Activated naive CD4-positive, alpha-beta T cell treated with anti-CD3 and anti-CD28 coated beads, Interleukin-2, amount 50 U/mL, for 16 hours (primary cell): ENCODE results near the gene DYNC2H1.

Experiments
- DNase-seq: peaks from one replicate; pipeline ENCODE4 v3.0.0-alpha.2; 2020

The DYNC2H1 gene, protein sequence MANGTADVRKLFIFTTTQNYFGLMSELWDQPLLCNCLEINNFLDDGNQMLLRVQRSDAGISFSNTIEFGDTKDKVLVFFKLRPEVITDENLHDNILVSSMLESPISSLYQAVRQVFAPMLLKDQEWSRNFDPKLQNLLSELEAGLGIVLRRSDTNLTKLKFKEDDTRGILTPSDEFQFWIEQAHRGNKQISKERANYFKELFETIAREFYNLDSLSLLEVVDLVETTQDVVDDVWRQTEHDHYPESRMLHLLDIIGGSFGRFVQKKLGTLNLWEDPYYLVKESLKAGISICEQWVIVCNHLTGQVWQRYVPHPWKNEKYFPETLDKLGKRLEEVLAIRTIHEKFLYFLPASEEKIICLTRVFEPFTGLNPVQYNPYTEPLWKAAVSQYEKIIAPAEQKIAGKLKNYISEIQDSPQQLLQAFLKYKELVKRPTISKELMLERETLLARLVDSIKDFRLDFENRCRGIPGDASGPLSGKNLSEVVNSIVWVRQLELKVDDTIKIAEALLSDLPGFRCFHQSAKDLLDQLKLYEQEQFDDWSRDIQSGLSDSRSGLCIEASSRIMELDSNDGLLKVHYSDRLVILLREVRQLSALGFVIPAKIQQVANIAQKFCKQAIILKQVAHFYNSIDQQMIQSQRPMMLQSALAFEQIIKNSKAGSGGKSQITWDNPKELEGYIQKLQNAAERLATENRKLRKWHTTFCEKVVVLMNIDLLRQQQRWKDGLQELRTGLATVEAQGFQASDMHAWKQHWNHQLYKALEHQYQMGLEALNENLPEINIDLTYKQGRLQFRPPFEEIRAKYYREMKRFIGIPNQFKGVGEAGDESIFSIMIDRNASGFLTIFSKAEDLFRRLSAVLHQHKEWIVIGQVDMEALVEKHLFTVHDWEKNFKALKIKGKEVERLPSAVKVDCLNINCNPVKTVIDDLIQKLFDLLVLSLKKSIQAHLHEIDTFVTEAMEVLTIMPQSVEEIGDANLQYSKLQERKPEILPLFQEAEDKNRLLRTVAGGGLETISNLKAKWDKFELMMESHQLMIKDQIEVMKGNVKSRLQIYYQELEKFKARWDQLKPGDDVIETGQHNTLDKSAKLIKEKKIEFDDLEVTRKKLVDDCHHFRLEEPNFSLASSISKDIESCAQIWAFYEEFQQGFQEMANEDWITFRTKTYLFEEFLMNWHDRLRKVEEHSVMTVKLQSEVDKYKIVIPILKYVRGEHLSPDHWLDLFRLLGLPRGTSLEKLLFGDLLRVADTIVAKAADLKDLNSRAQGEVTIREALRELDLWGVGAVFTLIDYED (N-terminal part only)

DNA sequence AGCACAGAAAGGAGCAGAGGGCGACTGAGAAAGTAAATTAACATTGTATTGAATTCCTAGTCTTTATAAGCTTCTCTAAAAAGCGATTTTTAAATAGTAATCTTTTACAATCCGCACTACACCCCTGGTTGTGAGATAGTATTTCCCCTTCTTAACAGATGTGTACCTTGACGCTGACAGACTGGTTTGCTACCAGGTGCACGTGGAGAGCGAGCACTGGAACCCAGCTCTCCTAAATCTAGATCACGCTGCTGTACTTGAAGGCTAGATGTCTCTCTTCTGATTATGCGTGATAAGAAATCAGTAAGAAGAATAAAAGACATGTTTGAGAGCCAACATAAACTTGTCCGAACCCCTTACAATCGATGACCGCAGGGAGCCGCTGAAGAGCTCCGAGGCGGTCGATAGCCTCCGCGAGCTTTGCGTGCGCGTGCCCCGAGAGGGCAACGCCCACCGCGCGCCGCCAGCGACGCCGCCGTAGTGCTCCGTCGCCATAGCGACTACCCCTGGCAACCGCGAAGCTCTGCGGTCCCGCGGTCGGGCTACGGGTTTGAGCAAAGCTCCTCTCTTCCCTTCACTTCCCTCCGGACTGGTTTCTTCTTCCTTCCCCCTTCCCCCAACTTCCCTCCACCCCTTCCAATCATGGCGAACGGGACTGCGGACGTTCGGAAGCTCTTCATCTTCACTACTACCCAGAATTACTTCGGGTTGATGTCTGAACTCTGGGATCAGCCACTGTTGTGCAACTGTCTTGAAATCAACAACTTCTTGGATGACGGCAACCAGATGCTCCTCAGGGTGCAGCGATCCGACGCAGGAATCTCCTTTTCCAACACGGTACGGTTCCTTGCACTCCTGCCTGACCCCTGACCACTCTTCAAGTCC lies at the start of gene DYNC2H1:
Gene DYNC2H1, plus strand, starts transcription at position 494 of the 885 bp plus-strand sequence. Its CDS starts 149 bp downstream, at position 643.
- peak; percentile 88 for DNase-seq

DNA sequence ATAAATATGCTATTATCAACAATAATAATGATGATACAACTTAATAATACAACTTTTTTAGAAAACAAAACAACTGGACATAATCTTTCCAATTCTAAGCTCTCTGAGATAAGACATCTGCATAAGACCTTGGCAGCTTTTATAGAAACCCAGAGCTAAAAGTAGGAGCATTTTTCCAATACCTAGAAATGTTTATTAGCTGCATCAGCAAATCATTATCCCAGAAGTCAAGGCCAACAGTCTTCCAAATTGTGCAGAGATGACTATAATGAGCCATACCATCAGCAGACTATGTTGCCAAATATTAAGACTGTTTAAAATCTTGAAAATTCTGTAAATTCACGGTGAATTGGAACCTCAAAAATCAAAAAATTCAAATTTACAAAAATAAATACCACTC lies 47.6 kb upstream of the DYNC2H1 start:
- no peak for DNase-seq

DNA sequence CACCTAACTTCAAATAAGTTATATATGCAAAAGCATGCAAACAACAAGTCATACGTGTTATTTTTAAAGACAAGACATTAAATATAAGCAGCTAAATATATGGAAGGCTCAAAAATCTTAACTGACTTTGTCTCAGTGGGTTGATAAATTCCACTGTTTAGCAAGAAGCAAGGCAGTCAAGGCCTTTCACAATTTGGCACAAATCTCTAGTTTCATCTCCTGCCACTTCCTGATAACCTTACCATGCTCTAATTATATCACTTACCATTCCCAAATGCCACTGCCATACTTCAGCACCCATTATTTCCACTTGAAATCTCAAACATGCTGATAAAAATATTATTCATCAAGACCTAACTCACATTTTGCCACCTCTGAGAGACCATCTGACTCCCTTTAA lies 42.1 kb upstream of the DYNC2H1 start:
- no peak for DNase-seq

DNA sequence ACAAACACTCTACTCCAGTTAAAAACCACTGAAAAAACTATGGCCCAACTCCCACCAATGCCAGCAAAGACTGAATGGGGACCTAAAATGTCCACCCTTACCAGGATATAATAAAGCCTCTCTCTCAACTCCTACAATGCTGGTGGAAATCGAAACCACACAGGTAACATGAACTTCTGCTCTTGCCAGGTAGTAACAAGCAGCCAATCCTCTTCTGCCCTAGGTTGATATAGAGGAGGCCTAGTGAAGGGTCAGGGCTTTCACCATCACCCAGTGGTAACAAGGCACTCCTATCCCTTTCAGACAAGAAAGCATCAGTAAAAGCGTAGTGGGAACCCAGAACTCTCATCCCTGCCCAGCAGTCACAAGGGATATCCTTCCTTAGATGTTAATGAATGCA lies 39.9 kb upstream of the DYNC2H1 start:
- DNase-seq, result no peak

DNA sequence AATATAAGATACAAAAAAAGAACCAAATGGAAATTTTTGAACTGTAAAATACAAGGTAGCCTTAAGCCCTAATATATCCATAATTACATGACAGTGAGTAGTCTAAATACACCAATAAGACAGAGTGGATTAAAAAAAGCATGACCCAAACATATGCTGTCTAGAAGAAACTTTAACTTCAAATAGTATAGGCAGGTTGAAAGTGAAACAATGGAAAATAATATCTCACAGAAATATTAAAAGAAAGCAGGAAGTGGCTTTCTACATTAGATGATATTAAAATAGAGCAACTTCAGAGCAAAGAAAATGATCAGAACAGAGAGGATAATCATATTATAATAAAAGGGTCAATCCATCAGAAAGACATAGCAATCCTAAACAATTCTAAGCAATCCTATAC lies 39.1 kb upstream of the DYNC2H1 start:
- no peak for DNase-seq

DNA sequence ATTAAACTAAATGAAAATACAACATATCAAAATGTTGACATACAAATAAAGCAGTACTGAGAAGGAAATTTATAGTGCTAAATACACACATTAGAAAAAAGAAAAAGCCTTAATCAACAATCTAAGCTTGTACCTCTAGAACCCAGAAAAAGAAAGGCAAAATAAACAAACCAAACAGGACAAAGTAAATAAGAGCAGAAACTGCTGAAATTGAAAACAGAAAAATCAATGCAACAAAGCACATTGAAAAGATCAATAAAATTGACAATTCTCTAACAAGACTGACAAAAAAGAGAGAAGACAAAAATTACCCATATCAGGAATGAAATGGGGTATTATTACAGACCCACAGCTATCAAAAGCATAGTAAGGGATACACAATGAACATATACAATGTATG lies 38.2 kb upstream of the DYNC2H1 start:
- DNase-seq, result no peak

DNA sequence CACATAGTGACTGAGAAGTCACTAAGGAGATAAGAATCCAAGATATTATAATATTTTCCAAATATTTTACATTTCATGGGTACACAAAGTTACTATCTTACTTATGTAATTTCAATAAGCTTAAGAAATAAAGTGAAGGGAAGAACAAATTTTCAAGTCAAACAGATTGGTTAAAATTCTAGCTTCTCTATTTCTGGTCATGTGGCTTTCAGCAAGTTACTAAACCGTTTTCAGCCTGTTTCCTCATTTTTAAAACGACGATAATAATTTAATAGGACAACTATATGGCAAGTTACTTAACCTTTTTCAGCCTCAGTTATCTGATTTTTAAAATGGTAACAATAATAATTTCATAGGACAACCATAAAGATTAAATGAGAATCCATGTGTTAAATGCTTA lies 32.9 kb upstream of the DYNC2H1 start:
- no peak for DNase-seq

DNA sequence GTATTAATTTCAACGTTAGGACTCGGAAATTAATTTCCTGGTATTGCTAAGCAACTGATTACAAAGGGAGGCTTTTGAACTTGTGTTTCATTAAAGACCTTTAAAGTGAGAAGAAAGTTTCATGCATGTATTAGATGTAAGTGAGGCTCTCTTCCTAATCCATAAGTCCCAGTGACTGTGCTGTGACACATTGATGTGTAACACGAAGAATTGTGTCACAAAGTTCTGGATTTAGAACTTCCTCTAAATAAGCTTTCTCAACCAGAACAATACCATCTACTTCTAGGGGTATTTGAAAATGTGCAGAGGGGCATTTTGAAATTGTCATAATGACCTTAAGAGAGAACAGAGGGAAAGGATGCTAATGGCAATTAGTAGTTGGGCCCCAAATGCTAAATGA lies 31.7 kb upstream of the DYNC2H1 start:
- no peak for DNase-seq

DNA sequence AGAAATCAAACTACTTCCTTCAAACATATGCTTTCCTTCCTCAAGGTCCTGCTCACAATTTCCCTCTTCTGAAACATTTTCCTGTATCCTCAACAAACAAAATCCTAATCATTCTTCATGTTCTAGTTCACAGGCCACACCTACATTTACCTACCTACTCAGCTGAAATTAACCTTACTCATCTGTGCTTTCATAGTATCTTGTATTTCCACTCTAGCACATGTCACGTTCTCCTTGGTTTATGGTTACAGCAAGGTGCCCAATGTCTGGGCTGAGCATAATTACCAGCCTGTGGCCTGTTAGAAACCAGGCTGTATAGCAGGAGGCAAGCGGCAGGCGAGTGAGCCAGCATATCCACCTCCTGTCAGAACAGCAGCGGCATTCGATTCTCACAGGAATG lies 30.5 kb upstream of the DYNC2H1 start:
- DNase-seq, result no peak

DNA sequence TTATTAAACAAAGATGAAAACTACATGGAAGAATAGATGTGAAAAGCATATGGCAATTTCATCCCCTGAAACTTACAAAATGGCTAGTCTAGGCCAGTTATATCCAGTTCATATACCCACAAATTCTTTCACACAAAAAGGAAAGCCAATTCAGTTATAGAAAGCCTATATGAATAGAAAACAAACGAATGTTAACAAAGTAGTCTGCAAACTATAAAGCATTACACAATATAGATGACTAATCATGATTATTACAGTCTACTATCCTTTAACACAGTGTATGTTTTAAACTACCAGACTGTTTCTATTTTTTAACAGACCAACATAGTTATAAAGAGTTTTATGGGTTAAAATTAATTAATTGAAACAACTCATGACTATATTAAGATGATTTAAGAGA lies 29.4 kb upstream of the DYNC2H1 start:
- DNase-seq, result no peak

DNA sequence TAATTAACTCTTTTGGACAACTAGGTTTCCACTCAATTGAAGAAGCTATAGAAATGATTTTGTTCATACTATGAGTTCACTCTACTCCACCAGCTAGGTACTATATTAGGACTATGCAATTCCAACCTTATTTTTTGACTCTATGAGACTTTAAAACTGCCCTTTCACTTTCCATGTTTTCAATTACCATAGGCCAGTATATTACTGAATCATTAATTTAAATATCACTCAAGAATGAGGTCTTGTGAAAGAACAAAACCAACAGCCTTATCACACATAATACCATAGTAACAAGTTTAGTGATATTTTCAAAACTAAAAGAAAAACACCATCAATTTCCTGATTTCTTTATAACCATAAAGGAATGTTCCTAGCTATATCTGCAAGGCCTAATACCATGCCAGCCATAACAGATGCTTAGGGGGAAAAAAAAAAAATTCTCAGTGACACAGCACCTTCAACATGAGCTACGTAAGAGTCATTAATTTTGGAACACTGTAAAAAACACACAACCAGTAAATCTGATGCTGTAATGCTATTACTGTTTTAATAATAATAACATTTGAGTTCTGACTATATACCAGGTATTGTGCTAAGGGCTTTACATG lies 23.4 kb upstream of the DYNC2H1 start:
- DNase-seq, result no peak

DNA sequence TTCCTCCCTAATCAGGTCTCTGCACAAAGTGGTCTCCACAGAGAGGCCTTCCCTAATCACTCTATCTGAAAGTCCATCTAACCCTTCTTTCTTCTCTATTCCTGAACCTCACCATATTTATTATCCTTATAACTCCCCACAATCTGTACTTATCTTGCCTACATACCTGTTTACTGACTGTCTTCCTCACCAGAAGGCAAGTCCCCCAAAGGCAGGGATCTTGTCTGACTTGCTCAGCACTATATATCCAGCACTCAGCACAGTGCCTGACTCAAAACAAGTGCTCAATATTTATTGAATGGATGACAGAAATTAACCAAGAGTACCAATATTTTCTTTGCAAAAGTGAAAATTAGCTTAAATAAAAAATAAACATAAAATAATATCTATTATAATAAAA lies 22.8 kb upstream of the DYNC2H1 start:
- DNase-seq, result no peak

DNA sequence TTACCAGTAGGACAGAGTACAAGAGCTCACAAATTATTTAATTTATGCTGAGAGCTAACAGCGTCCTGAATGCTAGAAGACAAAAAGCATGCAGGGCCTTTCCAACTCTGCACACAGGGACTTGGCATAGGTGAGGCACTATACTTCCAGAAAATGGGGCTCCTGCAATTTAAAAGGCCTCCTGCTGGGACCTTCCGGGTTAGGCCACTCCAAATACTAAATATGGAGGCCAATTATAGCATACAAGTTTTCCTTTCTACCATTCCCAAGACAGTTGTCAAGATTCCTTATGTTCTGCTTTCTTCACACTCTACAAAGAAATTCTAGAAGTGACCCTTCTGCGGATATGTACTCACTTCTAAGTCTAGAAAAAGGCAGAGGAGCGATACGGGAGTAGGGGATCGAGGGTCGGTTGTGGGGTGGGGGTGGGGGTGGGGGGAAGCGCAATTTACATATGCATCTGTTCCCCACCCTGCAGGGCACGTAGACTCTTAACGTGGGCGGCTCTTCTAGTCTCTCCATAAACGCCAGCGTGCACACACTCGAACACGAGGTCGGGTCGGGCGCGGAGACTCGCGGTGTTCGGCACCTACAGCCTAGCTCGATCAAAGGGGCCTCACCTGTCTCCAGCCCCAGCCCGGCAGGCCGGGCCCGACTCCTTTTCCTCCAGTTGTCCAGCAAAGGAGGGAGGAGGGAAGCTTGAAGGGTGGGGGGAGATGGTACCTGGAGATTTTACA lies 18.0 kb upstream of the DYNC2H1 start:
- peak; percentile 67 for DNase-seq

DNA sequence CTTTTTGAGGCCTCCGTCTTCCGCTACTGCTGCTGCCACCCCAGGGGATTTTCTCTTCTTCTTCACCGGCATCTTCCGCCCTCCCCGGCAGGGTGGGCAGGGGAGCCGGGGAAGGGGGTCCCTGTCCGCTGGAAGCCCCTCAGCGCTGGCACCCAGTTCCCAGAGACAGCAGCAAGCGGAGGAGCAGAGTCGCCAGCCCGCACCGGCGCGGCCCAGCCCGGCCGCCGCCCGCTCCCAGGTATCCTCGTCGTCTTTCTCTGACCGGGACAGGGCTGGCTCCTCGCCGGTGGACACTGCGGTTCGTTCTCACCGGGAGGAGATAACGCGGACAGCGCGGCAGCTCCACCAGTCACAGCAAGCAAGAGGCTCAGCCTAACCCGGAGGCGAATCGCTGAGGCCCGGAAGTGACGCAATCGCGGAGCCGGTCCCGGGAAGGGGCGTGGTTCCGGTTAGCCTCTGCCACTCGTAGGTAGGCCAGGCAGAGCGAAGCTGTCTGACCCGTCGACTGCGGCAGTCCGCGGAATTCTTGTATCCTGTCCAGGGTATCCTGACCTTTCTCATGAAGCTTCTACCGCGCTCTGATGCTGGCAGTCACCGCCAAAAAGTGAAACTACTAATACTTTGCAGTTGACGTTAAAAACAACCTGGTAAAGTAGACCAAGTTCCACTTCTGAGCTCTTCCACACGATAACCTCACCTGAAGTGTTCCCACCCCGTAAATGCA lies 17.3 kb upstream of the DYNC2H1 start, which contains the start of gene DCUN1D5:
Gene DCUN1D5, minus strand, starts transcription at position 360 of the 724 bp plus-strand sequence. Its CDS starts 288 bp downstream, at position 72.
- peak; percentile 95 for DNase-seq

DNA sequence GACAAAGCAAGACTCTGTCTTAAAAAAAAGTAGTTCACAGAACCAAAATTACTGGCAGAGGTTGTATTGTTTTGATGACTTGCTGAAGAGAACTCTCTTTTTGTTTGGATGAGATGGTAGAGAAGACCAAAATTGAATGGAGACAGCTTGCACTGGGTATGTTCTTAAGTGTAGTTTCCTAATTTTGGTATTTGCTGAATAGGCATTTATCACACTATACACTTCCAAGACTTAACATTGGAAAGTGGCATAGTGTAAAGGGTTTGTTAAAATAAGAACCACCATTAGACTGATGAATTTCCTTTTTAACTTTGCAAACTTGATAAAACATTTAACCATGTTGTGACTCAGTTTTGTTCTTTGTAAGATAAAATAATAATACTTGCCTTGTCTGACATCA lies 11.9 kb upstream of the DYNC2H1 start:
- DNase-seq, result no peak

DNA sequence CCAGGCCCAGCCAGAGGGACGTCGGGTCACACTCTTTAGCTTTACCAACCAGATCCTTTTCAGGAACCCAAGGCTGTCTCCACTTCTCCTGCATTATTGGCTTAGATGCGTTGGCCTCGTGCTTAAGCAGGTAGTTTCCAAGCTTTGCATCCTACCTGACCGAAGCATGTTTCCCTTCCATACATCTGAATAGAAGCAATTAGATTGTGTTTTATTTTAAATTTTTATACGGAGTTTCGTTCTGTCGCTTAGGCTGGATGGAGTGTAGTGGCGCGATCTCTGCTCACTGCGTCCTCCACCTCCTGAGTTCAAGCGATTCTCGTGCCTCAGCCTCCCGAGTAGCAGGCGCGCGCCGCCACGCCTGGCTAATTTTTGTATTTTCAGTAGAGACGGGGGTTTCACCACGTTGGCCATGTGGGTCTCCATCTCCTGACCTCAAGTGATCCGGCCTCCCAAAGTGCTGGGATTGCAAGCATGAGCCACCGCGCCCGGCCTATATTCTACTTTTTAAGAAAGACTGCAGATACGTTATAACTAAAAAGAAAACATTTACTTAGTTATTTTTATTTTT lies 677 bp downstream of the DYNC2H1 start:
- no peak for DNase-seq

DNA sequence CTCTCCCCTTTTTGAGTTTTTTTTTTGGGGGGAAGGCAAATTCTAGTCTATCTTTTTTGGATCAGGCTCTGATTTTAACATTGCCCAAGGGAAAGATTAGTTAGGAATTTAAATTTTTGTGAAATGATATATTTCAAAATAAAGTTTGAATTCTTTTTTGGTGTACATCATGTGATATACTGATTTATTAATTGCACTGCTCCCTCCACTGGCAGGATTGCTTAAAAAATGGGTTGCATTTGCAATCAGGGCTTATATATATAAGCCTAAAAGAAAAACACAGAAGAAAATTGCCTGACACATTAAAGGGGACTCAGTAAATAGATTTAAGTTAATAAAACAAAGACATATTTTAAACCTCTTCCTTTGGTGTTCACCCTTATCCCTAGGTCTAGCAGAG lies 1.2 kb downstream of the DYNC2H1 start:
- DNase-seq, result no peak

DNA sequence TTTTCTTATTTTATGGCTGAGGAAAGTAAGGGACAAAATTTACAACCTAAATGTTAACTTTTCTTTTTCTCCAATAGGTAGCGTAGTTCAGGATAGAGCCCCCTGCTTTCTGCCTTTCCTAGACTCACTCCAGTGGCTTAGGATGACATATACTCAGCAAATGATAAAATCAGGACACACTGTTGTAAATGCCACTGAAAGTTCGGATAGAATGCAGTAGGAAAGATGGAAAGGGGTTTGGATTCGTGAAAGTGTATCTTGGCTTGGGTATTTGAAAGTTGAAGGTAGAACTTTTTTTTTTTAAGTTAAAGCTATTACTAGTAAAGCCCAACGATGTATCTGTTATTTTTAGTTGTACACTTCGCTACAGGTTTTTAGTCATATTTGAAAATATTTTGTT lies 2.2 kb downstream of the DYNC2H1 start:
- DNase-seq, result no peak

DNA sequence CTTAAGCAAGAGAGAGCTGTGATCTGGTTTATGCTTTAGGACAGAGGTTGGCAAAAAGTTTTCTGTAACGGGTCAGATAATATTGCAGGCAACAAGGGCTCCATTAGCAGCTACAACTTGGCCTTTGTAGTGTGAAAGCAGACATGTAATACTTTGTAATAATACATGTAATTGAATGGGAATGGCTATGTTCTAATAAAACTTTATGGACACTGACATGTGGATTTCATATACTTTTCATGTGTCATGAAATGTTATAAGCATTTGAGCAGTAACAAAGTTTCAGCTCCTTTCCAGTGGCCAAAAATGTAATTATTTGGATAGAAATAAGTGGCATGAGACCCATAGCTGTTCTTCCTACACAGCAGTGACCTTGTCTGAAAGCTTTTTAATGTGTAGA lies 3.1 kb downstream of the DYNC2H1 start:
- DNase-seq, result no peak

DNA sequence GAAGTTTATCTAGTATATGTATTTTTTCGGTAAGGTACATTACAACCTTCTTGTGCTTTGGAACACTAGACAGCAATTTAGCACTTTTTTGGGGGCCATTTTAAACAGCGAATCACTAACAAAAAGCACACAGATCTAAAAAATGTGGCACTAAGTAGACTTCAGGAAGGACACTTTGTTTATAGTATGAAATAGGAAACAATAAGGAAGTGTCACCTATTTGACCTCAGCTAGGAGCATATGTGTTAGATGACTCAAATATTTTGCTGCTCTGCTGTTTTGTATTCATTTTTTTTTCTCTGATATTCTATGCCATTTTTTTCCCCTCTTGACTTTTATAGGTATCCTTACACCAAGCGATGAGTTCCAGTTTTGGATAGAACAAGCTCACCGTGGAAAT lies 5.6 kb downstream of the DYNC2H1 start:
- DNase-seq, result no peak
